ENCODE data around the gene LMCD1. TPM values are rescaled to one million over a fixed set of nuclear protein-coding genes. Genes with fewer than 3 reads are reported as not detected.

Gene LMCD1
- polyA plus RNA-seq, 1 donor: 26.4 TPM

DNA sequence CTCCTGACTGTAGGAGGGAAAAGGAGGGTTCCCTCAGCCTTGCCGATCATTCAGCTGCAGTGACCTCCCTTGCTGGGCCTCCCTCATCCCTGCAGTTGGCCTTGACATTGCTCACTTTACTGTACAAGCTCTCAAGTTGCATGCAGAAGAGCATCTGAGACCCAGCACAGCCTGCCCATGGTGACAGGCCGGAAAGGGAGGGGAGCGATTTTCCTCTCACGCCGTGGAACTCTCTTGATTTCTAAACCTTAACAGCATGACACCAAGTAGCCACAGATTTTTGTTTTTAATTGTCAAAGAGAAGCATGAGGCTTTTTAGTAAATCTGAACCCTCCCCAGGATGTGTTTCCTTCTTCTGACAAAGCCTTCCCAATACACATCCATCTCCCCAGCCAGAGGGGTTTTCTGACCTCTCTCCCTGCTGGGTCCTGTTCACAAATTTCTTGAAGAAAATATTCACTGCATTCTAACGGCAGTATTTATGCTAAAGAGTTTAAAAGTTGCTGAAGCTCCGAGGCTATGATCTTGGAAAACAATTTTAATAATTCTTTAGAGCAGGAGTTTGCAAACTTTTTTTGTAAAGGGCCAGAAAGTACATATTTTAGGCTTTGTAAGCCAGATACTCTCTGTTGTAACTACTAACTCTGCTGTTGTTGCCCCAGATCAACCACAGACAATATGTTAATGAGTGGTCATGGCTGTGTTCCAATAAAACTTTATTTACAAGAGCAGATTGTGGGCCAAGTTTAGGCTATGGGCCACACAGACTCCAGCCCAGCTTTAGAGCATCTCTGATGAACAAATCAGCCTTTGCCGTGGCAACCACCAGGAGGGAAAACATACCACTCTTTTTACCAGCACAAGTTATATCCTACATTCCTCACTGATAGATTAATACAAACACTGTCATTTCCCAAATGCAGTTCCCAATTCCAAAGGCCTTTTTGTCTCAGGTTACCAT lies 34.8 kb downstream of the LMCD1 start:
- peak; percentile 36 for DNase-seq

DNA sequence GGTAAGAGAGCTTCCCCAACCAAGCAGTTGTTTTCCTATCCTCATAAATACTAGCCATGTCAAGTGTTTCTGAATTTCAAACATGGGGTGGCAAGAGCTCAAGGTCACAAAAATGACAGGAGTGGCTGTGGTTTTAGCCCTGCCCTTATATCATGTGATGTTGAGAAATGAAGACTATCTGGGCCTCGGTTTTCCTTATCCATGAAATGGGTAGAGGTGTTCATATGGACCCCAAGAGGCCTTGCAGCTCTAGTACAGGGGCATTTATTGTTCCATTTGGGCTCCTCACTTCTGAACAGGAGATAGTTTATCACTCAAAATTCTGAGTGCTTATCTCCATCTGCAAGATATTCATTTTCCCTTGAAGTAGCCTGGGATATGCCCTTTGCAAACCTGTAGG lies 35.8 kb downstream of the LMCD1 start:
- DNase-seq: no peak

DNA sequence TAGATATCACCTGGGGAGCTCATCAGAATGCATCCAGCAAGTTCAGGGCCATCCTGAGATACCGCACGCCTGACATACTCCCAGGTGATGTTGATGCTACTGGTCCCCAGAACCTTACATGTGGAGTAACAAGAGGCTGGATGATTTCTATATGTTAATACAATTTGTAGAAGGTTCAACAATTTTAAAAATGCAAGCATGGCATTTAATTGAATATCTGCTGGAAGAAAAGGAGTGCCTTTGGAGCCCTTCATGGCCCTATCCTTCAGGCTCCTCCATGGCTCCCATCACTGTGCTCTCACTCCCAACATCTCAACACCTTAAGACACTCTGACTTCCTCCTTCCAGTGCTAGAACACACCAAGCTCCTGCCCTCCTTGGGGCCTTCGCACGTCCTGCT lies 36.6 kb downstream of the LMCD1 start:
- DNase-seq: no peak

DNA sequence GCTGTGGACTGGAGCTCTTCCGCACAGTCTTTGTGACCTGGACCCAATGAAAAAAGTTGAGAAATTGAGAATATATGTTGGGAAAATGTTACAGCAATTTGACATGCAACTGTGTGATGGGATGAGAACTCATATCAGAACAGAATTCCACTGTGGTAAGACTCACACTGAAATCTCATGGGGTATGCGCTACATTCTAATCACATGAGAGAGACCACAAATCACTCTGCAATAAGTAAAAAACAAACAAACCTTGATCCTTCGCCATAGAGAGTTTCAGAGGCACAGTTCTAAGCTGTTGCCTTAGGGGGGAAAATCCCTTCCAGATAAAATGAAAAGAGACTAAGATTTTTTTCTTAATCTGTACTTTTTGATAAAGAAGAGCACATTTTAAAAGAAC lies 37.3 kb downstream of the LMCD1 start:
- DNase-seq: no peak

DNA sequence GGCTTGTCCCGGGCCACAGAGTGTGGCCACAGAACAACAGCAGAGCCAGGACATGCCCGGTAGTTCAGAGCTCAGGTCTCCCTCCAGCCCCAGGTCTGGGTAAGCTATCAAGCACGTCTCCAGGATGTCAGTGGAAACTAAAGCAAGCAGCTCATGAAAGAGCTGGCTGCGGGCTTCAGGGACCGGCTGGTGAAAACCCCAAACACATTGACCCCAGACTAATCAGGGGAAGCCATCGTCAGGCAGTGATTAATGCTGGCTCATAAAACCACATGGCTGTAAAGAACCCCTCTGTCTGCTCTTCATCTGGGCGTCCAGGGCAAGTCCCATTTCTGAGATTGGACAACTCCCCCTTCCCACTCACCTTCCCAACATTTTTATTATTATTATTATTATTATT lies 37.8 kb downstream of the LMCD1 start:
- DNase-seq: no peak

DNA sequence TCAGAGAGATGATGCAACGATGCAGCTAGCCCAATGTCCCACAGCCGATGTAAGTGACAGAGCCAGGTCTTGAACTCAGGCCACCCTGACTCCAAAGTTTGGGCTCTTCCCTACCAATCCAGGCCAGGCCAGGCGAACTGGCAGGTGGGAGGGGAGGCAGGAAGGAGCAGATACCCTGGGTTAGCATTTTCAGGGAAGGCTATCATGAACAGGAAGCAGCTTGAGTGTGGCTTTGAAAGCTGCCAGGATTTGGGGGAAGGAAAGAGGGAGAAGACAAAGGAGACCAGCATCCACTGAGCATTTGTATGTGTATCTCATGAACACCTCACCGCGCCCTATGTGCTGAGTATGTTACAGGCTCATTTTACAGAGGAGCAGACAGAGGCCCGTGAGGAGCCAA lies 38.8 kb downstream of the LMCD1 start:
- DNase-seq: no peak

DNA sequence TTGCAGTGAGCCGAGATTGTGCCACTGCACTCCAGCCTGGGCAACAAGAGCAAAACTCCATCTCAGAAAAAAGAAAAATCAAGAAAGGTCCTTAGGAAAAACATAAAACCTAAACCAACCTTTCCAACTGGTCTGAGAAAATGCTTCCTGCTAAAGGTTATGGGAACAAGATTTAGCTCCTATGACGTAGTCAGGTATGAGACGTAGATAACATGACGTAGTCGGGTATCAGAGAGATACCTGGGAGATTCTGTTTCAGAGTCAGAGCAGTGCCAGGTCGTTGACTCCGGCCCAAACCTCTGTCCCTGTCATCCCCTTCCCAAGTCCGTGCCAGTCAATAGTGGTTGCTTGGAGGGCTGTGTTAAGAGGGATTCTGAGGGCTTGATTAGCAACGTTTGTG lies 39.9 kb downstream of the LMCD1 start:
- DNase-seq: no peak

DNA sequence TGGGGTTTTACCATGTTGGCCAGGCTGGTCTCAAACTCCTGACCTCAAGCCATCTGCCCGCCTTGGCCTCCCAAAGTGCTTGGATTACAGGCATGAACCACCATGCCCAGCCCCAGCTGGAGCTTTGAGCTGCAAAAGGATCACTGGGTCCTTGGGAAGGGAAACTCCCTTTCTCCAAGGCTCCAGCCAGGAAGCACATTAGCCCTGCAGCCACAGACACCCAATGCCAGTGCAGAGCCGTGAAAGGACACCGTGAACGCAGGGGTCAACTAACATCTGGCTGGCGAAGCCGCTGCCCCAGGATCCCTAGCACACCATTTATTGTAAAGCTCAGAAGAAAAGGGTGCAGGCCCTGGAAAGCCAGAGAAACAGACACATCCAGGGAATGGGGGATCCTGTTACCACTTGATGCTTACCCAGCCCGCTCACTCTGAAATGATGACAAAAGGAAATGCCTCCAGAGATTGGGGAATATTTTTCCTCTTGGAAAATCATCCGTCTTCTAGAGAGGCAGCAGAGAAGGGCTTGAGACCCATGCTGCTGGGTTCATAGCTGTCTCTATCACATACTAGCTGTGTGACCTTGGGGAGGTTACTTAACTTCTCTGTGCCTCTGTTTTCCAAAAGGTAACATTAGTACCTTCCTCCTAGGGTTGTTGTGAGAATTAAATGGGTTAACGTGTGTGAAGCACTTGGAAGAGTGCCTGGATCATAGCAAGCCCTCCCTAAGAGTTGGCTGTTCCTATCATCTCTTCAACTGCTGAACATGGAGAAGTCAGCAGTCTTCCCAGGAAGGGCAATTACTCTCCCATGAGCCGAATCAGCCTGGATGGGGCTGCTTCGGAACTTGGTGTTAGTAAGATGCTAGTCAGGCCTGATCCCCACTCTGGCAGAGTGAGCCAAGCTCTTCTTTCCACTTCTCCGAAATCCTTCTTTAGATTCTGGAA lies 40.8 kb downstream of the LMCD1 start:
- DNase-seq: no peak

DNA sequence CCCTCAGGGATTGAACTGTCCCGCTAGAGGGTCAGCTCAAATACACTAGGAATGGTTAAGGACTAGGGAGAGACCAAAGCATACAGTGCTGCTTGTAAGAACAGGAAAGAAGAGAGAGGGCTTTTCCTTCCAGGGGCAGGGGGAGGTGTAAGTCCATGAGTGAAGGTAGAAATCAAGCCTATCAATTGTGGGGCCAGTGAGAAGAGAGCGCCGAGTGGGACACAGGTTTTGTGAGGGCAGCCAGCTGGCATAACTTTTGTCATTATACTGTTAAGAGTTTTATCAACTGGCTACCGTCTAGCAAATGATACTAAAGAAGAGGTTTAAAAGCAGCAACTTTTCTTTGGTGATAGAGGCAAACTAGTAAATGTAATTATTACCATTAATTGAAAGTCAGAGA lies 45.0 kb downstream of the LMCD1 start:
- no peak for DNase-seq

DNA sequence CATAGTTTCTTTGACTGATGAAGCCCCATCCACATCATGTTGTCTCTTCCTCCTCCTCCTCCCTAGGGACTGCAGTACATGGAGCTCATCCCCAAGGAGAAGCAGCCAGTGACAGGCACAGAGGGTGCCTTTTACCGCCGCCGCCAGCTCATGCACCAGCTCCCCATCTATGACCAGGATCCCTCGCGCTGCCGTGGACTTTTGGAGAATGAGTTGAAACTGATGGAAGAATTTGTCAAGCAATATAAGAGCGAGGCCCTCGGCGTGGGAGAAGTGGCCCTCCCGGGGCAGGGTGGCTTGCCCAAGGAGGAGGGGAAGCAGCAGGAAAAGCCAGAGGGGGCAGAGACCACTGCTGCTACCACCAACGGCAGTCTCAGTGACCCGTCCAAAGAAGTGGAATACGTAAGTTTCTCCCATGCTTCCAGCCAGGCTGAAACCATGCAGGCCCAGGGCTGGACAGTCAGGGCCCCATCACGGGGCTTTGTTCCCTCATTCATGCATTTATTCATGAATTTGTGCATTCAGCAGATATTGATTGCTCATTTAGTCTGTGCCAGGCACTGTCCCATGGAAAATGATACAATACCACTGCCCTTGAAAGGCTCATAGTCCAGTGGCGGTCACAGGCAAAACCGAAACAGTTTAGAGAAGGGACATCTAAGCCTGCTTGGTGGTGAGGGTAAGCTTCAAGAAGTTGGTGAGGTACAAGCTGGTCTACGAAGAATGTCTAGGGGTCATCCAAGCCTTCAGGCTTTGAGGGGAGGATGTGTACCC lies 47.1 kb downstream of the LMCD1 start:
- DNase-seq: no peak

DNA sequence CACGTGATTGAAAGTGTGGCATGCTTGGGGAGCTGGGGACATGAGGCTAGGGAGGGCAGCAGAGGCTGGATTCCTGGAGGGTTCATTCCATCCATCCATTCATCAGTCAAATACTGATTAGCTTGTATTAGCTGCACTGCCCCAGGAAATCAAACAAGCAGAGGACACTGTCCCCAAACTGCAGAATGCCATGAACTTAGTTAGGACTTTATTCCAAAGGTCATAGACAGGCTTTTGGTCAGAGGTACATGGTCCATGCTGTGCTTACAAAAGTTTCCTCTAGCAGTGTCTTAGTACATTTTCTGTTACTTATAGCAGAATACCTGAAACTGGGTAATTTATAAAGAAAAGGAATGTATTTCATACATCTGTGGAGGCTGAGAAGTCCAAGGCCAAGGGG lies 47.7 kb downstream of the LMCD1 start:
- no peak for DNase-seq

DNA sequence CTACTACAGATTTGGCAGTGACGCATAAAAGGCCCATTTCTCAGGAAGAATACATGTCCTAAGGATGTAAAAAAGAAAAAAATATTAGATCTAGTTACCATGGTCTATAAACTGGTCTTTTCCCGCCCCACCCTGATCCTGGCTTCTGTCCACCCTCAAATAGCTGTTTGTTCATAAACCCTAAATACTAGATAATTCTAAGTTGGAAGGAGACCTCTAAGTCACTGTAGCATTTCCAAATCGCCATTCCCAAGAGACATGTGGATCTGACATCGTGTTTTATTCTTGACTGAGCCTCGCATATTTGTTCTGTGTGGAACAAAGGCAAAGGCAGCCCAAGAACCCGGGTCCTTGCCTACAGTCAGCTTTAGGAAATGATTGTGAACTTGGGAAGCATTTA lies 49.0 kb downstream of the LMCD1 start:
- no peak for DNase-seq

DNA sequence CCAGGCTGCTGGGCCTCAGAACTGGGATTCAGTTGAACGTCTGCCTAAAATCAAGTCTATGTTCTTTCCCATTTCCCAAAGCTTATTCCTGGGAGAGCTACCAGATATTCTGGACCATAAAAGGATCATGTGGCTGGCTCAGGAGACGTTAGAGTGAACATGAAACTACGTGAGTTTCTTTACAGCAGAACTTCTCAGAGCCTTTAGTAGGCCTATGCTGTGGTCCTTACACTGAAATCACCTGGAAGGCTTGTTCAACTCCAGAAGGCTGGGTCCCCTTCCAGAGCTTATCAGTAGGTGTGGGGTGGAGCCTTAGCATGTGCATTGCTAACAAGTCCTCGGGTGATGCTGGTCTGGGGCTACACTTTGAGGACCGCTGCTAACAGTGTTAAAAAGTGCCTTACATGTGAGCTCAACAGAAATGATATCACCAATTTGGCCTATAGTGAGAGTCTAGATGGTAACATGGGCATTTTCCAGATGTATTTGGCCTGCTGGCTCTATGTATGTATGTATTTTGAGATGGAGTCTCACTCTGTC lies 50.7 kb downstream of the LMCD1 start:
- no peak for DNase-seq

DNA sequence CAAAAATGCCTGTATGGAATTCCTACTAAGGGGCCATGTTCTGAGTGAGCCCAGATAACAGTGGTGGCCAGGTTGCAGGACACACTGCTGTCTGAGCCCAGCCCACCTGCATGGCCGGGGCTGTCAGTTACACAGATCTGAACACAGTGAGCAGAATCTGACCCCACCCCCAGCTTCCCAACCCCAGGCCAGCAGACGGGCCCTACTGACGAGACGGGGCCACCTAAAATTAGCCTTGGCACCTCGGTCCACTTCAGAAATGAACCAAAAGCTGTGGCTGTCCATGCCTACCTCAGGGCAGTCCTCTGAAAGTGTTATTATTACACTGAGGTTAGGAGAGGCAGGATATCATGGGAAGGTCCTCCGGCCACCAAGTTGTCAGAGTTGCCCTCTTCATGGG lies 51.8 kb downstream of the LMCD1 start:
- no peak for DNase-seq

DNA sequence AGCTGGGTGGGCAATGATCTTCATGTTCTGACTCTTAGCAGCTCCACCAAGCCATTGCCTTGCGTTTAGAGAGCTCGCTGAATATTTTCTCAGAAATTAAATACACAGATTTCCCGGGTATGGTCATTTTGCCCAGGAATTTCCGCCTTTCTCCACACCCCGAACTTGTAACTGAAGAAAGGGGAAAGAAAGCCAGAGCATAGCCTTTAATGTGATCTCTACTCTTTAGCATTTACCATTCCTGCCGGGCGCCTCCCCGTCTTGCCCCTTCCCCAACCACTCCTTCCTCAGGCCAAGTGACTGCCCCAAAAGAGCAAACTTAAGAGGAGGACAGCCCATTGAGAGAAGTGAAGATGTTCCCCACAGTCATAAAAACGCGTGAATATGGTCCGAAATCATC lies 53.1 kb downstream of the LMCD1 start:
- no peak for DNase-seq

DNA sequence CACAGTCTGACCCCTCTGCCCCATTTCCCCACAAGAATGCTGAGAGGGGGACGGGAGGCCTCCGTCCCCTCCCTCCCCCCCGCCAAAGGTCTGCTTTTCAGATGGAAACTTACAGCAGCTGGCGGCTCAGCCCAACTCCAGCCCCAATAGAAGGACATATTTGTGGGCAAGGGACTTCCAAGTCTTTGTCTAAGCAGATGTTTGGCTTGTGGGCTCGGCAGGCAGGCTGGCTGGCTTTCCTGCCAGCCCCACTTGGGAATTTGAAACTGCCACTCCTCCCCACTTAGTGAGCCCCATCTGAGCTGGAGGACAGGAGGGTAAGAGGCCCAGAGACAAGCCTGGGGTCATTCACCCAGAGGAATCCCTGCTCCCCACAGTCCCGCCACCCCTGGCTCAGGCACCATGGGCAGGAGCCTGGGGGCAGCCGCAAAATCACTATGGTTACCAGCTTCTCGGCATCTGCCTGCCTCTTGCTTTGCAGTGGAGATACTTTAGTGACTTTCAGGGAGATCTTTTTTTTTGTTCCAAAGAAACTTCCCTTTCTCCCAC lies 53.6 kb downstream of the LMCD1 start:
- no peak for DNase-seq

DNA sequence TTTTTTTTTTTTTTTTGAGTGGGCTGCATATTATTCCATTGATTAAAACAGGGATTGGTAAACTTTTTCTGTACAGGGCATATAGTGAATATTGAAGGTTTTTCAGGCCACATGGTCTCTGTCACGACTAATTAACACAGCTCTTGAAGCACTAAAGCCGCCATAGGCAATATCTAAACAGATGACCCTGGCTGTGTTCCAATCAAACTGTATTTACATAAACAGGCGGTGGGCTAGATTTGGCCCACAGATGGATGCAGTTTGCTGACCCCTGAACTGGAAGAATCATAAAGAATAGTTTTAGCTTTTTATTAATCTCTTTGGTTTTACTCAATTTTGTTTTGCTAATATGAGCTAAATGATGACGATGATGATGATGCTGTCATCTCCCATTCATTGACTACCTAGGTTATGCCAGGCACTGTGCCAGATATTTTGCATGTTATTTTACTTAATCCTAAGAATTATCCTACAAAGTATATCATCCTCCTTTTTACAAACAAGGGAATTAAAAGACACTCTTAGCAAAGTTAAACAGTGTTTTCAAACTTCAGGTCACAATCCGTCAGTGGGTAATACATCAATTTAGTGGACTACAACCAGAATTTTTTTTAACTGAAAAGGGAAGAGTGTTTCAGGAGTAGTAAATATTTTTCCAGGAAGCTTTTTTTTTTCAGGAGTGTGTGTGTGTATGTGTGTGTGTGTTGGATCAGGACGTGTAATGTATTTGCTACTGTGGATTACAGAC lies 54.3 kb downstream of the LMCD1 start:
- DNase-seq: peak; percentile 54

DNA sequence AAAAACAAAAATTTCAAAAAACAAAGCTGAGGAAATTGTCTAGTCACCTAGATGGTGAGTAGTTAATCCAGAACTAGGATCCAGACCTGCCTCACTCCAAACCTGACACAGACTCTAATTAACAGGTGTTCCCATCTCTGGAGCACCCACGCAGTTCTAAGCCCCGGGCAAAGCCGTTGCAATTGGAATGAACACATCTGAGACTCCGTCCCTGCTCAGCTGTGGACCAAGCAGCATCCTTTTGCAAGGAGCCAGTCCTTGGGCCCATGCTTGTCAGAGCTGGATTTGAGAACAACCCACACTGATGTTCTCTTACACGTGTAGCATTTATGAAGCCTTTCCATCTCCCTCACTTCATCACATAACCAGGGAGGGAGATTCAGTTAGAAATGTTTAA lies 54.8 kb downstream of the LMCD1 start:
- no peak for DNase-seq

DNA sequence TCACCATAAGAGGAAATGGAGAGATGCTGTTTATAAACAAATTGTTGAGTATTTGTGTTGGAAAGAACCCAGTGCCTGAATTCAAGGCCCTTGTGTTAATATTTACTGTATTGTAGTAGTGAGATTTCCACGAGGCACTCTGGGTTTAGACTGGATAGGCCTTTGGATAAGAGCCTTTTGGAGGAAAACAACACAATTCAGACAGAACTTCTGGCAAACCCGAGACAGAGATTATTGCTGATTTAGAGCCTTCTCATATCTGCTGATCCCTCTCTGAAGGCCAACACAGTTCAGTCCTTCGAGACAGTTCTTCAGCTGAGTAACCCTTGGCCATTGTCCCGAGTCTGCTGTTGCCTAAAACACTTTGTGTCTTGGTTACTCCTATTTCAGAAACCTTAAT lies 55.7 kb downstream of the LMCD1 start:
- no peak for DNase-seq

DNA sequence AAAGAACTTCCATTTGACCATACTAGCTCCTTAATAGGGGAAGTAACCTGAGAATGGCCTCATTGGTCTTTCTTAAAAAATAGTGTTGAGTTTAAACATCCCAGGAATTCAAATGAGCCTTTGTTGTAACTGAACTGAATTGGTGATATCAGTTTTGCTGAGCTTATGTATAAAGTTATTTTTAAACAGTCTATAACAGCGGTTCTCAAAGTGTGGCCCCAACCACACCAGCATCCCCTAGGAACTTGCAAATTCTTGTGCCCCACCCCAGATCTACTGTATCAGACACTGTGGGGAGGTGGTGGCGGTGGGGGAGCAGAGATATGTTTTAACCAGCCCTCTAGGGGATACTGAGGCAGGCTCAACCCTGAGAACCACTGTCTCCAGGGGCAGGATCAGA lies 57.0 kb downstream of the LMCD1 start:
- no peak for DNase-seq

DNA sequence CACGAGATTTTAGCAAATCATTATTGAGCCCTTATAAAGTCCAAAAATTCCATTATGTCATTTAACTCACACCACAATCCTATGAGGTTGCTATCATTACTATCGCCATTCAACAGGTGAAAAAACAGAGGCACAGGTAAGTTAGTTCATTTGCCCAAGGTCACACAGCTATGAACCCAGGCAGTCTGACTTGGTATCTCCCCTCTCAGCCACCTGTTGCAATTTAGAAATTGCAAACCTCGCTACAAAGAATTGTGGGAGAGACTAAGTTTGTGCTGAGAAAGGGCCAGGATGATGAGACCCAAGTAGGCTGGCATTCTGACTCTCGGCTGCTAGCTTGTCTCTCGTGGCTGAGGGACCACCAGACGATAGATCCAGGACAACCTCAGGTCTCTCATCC lies 57.7 kb downstream of the LMCD1 start:
- no peak for DNase-seq
